Measurements from ENCODE around the gene MAFG. TPM values are rescaled to one million over a fixed set of nuclear protein-coding genes. Genes with fewer than 3 reads are reported as not detected.
A peak's percentile ranks its signal among the peaks of the same experiment; 100 is the strongest.

The MAFG gene
- total RNA-seq, 6 experiments from 2014 or later, result 7.4 to 12.9 (median 9.2) TPM

DNA sequence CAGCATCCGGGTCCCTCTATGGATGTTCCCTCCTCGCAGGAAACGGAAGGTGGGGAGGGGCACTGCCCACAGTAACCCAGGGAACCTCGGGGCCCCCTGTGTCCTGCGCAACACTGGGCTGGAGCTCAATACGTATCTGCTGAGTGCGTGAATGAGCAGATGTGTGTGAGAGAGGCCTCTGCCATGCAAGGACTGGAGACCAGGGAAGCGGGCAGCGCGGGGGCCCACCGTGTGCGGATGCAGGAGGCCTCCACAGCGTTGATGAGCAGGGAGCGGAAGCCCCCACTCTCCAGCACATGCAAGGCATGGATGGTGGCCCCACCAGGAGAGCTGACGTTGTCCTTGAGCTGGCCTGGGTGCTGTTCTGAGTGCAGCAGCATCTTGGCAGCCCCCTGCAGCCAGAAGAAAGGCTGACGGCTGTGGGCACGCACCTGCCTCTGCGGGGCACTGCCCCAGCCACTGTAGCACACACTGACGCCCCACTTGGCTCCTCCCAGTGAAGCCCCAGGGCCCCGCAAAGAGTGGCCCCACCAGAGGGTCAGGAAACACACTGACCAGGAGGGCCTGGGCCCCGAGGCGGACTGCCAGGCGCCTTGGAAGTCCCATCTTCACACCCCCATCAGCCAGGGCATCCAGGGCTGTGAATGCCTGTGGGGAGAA lies 6.7 kb upstream of the MAFG start:
- Histone ChIP-seq H3K4me1 (peaks cover 0 to 11% (median 3%) of the 10 kb centered on the region in 4 donors), H3K9me3 (no peaks in the 10 kb centered on the region), H3K4me3 (no peak overlapping the region), H3K27ac (no peak overlapping the region), H3K36me3 (no peaks in the 10 kb centered on the region), H3K27me3 (no peaks in the 10 kb centered on the region)
- DNase-seq (peak in 1 of 3 donors; percentile 50), ATAC-seq (no peak)
- WGBS (ENCODE audit: insufficient coverage, low coverage, low lambda C conversion rate, missing lambda C conversion rate), result no CpG with 5 or more reads among the region's 23 CpGs
- intact Hi-C loops (cut with DNase I), result no loop called here
- no peak for TF ChIP-seq POLR2A (IDR thresholded peaks at IDR 0.05)
- TF ChIP-seq, protein P1, sequence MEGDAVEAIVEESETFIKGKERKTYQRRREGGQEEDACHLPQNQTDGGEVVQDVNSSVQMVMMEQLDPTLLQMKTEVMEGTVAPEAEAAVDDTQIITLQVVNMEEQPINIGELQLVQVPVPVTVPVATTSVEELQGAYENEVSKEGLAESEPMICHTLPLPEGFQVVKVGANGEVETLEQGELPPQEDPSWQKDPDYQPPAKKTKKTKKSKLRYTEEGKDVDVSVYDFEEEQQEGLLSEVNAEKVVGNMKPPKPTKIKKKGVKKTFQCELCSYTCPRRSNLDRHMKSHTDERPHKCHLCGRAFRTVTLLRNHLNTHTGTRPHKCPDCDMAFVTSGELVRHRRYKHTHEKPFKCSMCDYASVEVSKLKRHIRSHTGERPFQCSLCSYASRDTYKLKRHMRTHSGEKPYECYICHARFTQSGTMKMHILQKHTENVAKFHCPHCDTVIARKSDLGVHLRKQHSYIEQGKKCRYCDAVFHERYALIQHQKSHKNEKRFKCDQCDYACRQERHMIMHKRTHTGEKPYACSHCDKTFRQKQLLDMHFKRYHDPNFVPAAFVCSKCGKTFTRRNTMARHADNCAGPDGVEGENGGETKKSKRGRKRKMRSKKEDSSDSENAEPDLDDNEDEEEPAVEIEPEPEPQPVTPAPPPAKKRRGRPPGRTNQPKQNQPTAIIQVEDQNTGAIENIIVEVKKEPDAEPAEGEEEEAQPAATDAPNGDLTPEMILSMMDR (IDR thresholded peaks at IDR 0.05), result no peak

DNA sequence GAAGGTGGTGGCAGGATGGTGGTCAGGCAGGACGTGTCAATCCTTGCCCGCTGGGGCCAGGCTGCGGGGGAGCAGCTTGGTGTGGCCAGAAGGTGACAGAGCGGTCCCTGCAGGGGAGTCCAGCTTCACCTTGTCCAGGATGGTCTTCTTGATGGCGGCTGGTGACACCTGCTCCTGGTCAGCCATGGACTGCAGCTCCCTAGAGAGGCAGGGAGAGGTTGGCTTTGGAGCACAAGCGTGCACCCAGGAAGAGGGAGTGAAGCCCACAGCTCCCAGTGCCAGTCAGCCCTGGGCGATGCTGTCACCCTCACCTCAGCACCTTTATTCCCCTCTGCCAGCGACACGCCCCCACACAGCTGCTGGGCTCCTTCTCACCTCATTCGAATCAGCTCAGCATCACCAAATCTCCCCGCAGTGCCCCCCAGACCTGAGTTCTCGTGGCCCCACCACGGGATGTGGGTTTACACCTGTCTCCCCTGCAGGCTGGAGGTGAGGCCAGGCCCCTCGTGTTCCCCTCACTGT lies 5.7 kb upstream of the MAFG start:
- WGBS (ENCODE audit: insufficient coverage, low coverage, low lambda C conversion rate, missing lambda C conversion rate), result 80% methylated on average over 5 of the region's 14 CpGs
- no peaks in the 10 kb centered on the region for H3K27me3 ChIP-seq
- intact Hi-C loops (cut with DNase I), result no loop called here
- H3K4me3 ChIP-seq, result no peak overlapping the region
- DNase-seq (peak in 1 of 3 donors; percentile 43), ATAC-seq (no peak)
- no peaks in the 10 kb centered on the region for H3K36me3 ChIP-seq
- TF ChIP-seq POLR2A (IDR thresholded peaks at IDR 0.05), result no peak
- TF ChIP-seq, protein P1 (IDR thresholded peaks at IDR 0.05), result no peak
- no peaks in the 10 kb centered on the region for H3K9me3 ChIP-seq
- H3K4me1 ChIP-seq, result peaks cover 0 to 13% (median 3%) of the 10 kb centered on the region in 4 donors
- H3K27ac ChIP-seq, result no peak overlapping the region

DNA sequence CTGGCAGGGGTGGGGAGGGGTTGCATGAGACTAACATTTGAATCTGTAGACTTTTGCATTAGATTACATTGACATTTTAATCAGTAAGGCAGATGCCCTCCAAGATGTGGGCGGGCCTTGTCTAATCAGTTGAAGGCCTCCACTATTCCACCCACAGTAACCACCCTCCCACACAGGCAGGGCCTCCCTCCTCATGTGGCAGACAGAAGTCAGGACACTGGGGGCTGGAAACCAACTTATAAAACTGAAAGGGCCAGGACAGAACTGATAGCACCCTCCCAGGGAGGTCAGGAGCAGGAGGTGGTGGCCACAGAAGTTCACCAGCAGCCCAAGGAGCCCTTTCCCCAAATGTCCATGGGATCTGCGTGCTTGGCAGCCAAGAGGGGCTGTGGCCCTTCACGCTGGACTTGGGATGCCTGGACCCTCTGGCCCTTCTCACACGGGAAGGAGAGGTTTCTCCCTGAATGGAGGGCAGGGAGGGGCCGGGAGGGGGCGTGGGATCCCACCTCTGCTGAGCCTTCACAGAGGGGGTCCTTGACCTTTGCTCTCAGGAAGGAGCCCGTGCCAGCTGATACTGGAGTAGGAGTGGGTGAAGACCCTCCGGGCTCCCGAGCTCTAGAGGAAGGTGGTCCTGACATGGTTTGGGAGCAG lies 4.9 kb upstream of the MAFG start:
- H3K27me3 ChIP-seq, result no peaks in the 10 kb centered on the region
- no peaks in the 10 kb centered on the region for H3K36me3 ChIP-seq
- TF ChIP-seq, protein P1 (IDR thresholded peaks at IDR 0.05), result no peak
- TF ChIP-seq POLR2A (IDR thresholded peaks at IDR 0.05), result no peak
- no peaks in the 10 kb centered on the region for H3K9me3 ChIP-seq
- 72% methylated on average over 6 of the region's 9 CpGs for WGBS (ENCODE audit: insufficient coverage, low coverage, low lambda C conversion rate, missing lambda C conversion rate)
- no peak overlapping the region for H3K4me3 ChIP-seq
- DNase-seq (peak in 1 of 3 donors; percentile 56), ATAC-seq (no peak)
- intact Hi-C loops (cut with DNase I), result no loop called here
- no peak overlapping the region for H3K27ac ChIP-seq
- H3K4me1 ChIP-seq, result peaks cover 0 to 17% (median 3%) of the 10 kb centered on the region in 4 donors

DNA sequence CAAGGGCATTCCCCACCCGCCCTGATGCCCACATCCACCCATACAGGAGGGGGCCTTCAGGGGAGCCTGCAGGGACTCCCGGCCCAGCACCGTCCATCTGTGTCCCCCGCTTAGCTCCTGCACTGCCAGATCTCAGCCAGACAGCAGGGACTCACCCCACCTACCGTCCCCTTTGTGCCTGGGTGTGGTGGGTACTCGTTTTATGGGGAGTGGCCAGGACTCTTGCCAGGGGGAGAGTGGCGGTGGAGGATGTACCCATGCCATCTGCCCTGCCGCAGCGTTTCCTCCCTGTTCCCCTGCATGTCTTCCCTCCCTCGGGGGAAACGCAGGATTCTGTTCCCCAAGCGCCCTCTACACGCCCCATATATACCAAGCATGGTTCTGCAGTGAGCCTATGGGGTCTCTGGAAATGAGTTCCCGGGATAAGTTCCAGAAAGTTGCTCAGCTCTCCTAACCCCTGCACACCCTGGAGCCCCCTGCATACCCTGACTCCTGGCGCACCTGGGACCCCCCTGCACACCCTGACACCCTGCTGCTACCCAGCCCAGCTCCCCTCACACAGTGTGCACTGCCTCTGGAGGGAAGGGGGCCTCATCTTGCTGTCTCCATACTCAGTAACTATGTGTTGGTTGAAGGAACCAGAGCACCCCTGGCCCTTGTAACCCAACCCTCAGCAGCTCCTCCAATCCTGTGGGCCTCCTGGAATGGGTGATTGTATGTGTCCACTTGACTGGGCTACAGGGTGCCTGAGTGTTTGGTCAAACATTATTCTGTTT lies 4.2 kb upstream of the MAFG start:
- no peak for ATAC-seq
- no peaks in the 10 kb centered on the region for H3K27me3 ChIP-seq
- no peaks in the 10 kb centered on the region for H3K9me3 ChIP-seq
- peak in 1 of 3 donors; percentile 48 for DNase-seq
- intact Hi-C loops (cut with DNase I), result no loop called here
- no peaks in the 10 kb centered on the region for H3K36me3 ChIP-seq
- WGBS (ENCODE audit: insufficient coverage, low coverage, low lambda C conversion rate, missing lambda C conversion rate), result 27% methylated on average over 6 of the region's 15 CpGs
- no peak overlapping the region for H3K27ac ChIP-seq
- TF ChIP-seq, protein P1 (IDR thresholded peaks at IDR 0.05), result no peak
- TF ChIP-seq POLR2A (IDR thresholded peaks at IDR 0.05), result no peak
- H3K4me1 ChIP-seq, result peaks cover 0 to 11% (median 2%) of the 10 kb centered on the region in 4 donors
- no peak overlapping the region for H3K4me3 ChIP-seq
